ENCODE measurements around the gene COLEC12.

- no peak for TF ChIP-seq CTCF (IDR thresholded peaks at IDR 0.05)
- no peak for TF ChIP-seq POLR2A (IDR thresholded peaks at IDR 0.05)
These were observed 66.1 kb downstream of the COLEC12 start for GRCh38 chr18:434410-434809.

All from lower leg skin (tissue), 3 donors.